ENCODE results near the gene CCDC144A. TPM values are rescaled to one million over a fixed set of nuclear protein-coding genes. Genes with fewer than 3 reads are reported as not detected.
"Not testable (repeated sequence)": the region's sequence is repeated elsewhere in the genome, so short reads cannot be mapped to it uniquely, and the experiment has no call there.

Gene CCDC144A
- 8.8 and 9.1 TPM in 2 replicates for total RNA-seq
- 2.6 TPM for polyA plus RNA-seq (2012)

- not testable (repeated sequence) for DNase-seq (ENCODE audit: low read depth)
Observed at GRCh38 chr17:16689731-16690281, at the start of gene CCDC144A. CCDC144A (plus strand) TSS chr17:16690241; CDS start chr17:16690401, 160 bp downstream.

- peak; percentile 1 for DNase-seq (ENCODE audit: low read depth)
Observed at GRCh38 chr17:16649585-16649984, 40.5 kb upstream of the CCDC144A start.

GRCh38 chr17:16652252-16652651, 37.8 kb upstream of the CCDC144A start:
- DNase-seq (ENCODE audit: low read depth), result no peak

GRCh38 chr17:16652847-16653366, 37.1 kb upstream of the CCDC144A start:
- DNase-seq (ENCODE audit: low read depth), result peak; percentile 17

GRCh38 chr17:16653367-16654041, 36.5 kb upstream of the CCDC144A start, which contains the start of gene ZNF624:
ZNF624 (minus strand) TSS chr17:16653850.
- DNase-seq (ENCODE audit: low read depth), result peak; percentile 94

GRCh38 chr17:16661217-16661616, 28.8 kb upstream of the CCDC144A start:
- DNase-seq (ENCODE audit: low read depth), result no peak

- DNase-seq (ENCODE audit: low read depth), result no peak
Observed at GRCh38 chr17:16662936-16663335, 27.1 kb upstream of the CCDC144A start.

GRCh38 chr17:16666553-16666906, 23.5 kb upstream of the CCDC144A start:
- DNase-seq (ENCODE audit: low read depth), result not testable (repeated sequence)

GRCh38 chr17:16666907-16667636, 23.0 kb upstream of the CCDC144A start:
- peak; percentile 7 for DNase-seq (ENCODE audit: low read depth)

GRCh38 chr17:16676676-16677268, 13.3 kb upstream of the CCDC144A start:
- no peak for DNase-seq (ENCODE audit: low read depth)

GRCh38 chr17:16683290-16684138, 6.5 kb upstream of the CCDC144A start:
- peak; percentile 12 for DNase-seq (ENCODE audit: low read depth)

- not testable (repeated sequence) for DNase-seq (ENCODE audit: low read depth)
Observed at GRCh38 chr17:16686019-16686418, 4.0 kb upstream of the CCDC144A start.

GRCh38 chr17:16687151-16687550, 2.9 kb upstream of the CCDC144A start:
- not testable (repeated sequence) for DNase-seq (ENCODE audit: low read depth)

- not testable (repeated sequence) for DNase-seq (ENCODE audit: low read depth)
Observed at GRCh38 chr17:16690447-16690846, 406 bp downstream of the CCDC144A start.

GRCh38 chr17:16697603-16698002, 7.6 kb downstream of the CCDC144A start:
- DNase-seq (ENCODE audit: low read depth), result not testable (repeated sequence)

- DNase-seq (ENCODE audit: low read depth), result peak; percentile 2
Observed at GRCh38 chr17:16745492-16746203, 55.6 kb downstream of the CCDC144A start.

- DNase-seq (ENCODE audit: low read depth), result peak; percentile 2
Observed at GRCh38 chr17:16746571-16746970, 56.5 kb downstream of the CCDC144A start.

- DNase-seq (ENCODE audit: low read depth), result not testable (repeated sequence)
Observed at GRCh38 chr17:16750515-16750914, 60.5 kb downstream of the CCDC144A start.

- DNase-seq (ENCODE audit: low read depth), result peak; percentile 9
Observed at GRCh38 chr17:16751224-16751923, 61.3 kb downstream of the CCDC144A start.

Measured in myocyte (in vitro differentiated cells).